Measurements from ENCODE around the gene MYO15B. TPM values are rescaled to one million over a fixed set of nuclear protein-coding genes. Genes with fewer than 3 reads are reported as not detected.

The MYO15B gene
- total and polyA plus RNA-seq, 2 of the 13 experiments (the other 11 are each of a cell fraction or from before 2014, with no cell fraction given) = 2.8 to 8.1 TPM

GRCh38 chr17:75557852-75558665, 29.5 kb upstream of the MYO15B start (continued):
- TF ChIP-seq ATF5 (CRISPR knock-in tag; IDR thresholded peaks at IDR 0.05; ENCODE audit: low read depth) (no peak), ZNF816 (CRISPR knock-in tag; IDR thresholded peaks at IDR 0.05; ENCODE audit: borderline replicate concordance) (no peak), ZNF574 (CRISPR knock-in tag; IDR thresholded peaks at IDR 0.05) (no peak), NFRKB (IDR thresholded peaks at IDR 0.05) (no peak), RBAK (CRISPR knock-in tag; IDR thresholded peaks at IDR 0.05) (no peak), ZNF333 (CRISPR knock-in tag; IDR thresholded peaks at IDR 0.05; ENCODE audit: borderline replicate concordance) (no peak), BRCA1 (CRISPR knock-in tag; IDR thresholded peaks at IDR 0.05) (no peak), CEBPG (CRISPR knock-in tag; IDR thresholded peaks at IDR 0.05) (peak; percentile 39; the same call in 1 of the 2 replicates), ZNF160 (CRISPR knock-in tag; IDR thresholded peaks at IDR 0.05) (no peak), RBFOX2 (IDR thresholded peaks at IDR 0.05; ENCODE audit: low read depth, low read length) (no peak; the same call in 1 of the 2 replicates), ATAD3A (CRISPR knock-in tag; IDR thresholded peaks at IDR 0.05) (no peak), MIXL1 (CRISPR knock-in tag; IDR thresholded peaks at IDR 0.05) (no peak), RFXANK (CRISPR knock-in tag; IDR thresholded peaks at IDR 0.05) (no peak), NR1H2 (CRISPR knock-in tag; IDR thresholded peaks at IDR 0.05; ENCODE audit: borderline replicate concordance, low read depth) (0 out of 2 replicates have a peak, but pooled peaks have one; percentile 18), KLF6 (CRISPR knock-in tag; IDR thresholded peaks at IDR 0.05) (0 out of 2 replicates have a peak, but pooled peaks have one; percentile 13), ZNF276 (CRISPR knock-in tag; IDR thresholded peaks at IDR 0.05; ENCODE audit: low read depth) (0 out of 2 replicates have a peak, but pooled peaks have one; percentile 6), ZNF775 (CRISPR knock-in tag; IDR thresholded peaks at IDR 0.05; ENCODE audit: borderline replicate concordance) (no peak), ZBTB8A (CRISPR knock-in tag; IDR thresholded peaks at IDR 0.05; ENCODE audit: borderline replicate concordance, low read depth) (no peak), ZIK1 (CRISPR knock-in tag; IDR thresholded peaks at IDR 0.05; ENCODE audit: borderline replicate concordance, low read depth) (no peak), ZNF780A (CRISPR knock-in tag; IDR thresholded peaks at IDR 0.05) (no peak), ZC3H4 (CRISPR knock-in tag; IDR thresholded peaks at IDR 0.05; ENCODE audit: borderline replicate concordance) (no peak), HMG20A (CRISPR knock-in tag; IDR thresholded peaks at IDR 0.05; ENCODE audit: borderline replicate concordance) (no peak; the same call in 1 of the 2 replicates), NR2F6 (IDR thresholded peaks at IDR 0.05) (peak; percentile 23; the same call in 1 of the 2 replicates), NR2F6 (CRISPR knock-in tag; IDR thresholded peaks at IDR 0.05) (no peak), ZNF589 (CRISPR knock-in tag; conservative IDR thresholded peaks at IDR 0.05) (no peak), BORCS8-MEF2B (CRISPR knock-in tag; IDR thresholded peaks at IDR 0.05) (peak; percentile 22; the same call in 1 of the 2 replicates)

Data from HepG2 (cell line).